ENCODE data around the gene MAGI2.
"Not testable (repeated sequence)": the region's sequence is repeated elsewhere in the genome, so short reads cannot be mapped to it uniquely, and the experiment has no call there.

MAGI2 gene

GRCh38 chr7:78326189-78326588 lies 1127.3 kb downstream of the MAGI2 start:
- Histone ChIP-seq H3K4me2 (ENCODE audit: low read depth, low read length, poor library complexity, severe bottlenecking) (no peak overlapping the region), H3F3A (ENCODE audit: insufficient read depth) (no peaks in the 10 kb centered on the region), H2AFZ (ENCODE audit: low read depth, low read length, severe bottlenecking) (no peak overlapping the region), H3K9ac (ENCODE audit: low read length) (no peak overlapping the region), H4K20me1 (ENCODE audit: low read depth, low read length) (no peaks in the 10 kb centered on the region), H3K27me3 (ENCODE audit: low read length) (no peaks in the 10 kb centered on the region), H3K9me3 (ENCODE audit: insufficient read depth, low read length) (no peaks in the 10 kb centered on the region), H3K4me3 (ENCODE audit: insufficient read depth, low read length, poor library complexity, severe bottlenecking) (no peak overlapping the region), H3K27ac (ENCODE audit: low read depth, low read length) (no peak overlapping the region), H3K79me2 (ENCODE audit: insufficient read depth, low read length) (no peaks in the 10 kb centered on the region), H3K36me3 (ENCODE audit: low read length) (no peaks in the 10 kb centered on the region), H3K9me2 (replicated peaks; ENCODE audit: insufficient read depth, low read length) (no peaks in the 10 kb centered on the region)
- TF ChIP-seq, protein P1, sequence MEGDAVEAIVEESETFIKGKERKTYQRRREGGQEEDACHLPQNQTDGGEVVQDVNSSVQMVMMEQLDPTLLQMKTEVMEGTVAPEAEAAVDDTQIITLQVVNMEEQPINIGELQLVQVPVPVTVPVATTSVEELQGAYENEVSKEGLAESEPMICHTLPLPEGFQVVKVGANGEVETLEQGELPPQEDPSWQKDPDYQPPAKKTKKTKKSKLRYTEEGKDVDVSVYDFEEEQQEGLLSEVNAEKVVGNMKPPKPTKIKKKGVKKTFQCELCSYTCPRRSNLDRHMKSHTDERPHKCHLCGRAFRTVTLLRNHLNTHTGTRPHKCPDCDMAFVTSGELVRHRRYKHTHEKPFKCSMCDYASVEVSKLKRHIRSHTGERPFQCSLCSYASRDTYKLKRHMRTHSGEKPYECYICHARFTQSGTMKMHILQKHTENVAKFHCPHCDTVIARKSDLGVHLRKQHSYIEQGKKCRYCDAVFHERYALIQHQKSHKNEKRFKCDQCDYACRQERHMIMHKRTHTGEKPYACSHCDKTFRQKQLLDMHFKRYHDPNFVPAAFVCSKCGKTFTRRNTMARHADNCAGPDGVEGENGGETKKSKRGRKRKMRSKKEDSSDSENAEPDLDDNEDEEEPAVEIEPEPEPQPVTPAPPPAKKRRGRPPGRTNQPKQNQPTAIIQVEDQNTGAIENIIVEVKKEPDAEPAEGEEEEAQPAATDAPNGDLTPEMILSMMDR (IDR thresholded peaks at IDR 0.05; ENCODE audit: insufficient read depth, low read length, poor library complexity, severe bottlenecking): no peak
- no peak for TF ChIP-seq EZH2phosphoT487 (conservative IDR thresholded peaks at IDR 0.05; ENCODE audit: low read length)

GRCh38 chr7:78323118-78323517 lies 1130.3 kb downstream of the MAGI2 start:
- Histone ChIP-seq H2AFZ (ENCODE audit: low read depth, low read length, severe bottlenecking) (no peak overlapping the region), H3K9me3 (ENCODE audit: insufficient read depth, low read length) (no peaks in the 10 kb centered on the region), H3F3A (ENCODE audit: insufficient read depth) (no peaks in the 10 kb centered on the region), H3K36me3 (ENCODE audit: low read length) (no peaks in the 10 kb centered on the region), H3K9me2 (replicated peaks; ENCODE audit: insufficient read depth, low read length) (no peaks in the 10 kb centered on the region), H3K4me2 (ENCODE audit: low read depth, low read length, poor library complexity, severe bottlenecking) (no peak overlapping the region), H3K4me3 (ENCODE audit: insufficient read depth, low read length, poor library complexity, severe bottlenecking) (no peak overlapping the region), H3K27me3 (ENCODE audit: low read length) (no peaks in the 10 kb centered on the region), H3K27ac (ENCODE audit: low read depth, low read length) (no peak overlapping the region), H3K79me2 (ENCODE audit: insufficient read depth, low read length) (no peaks in the 10 kb centered on the region), H4K20me1 (ENCODE audit: low read depth, low read length) (no peaks in the 10 kb centered on the region), H3K9ac (ENCODE audit: low read length) (no peak overlapping the region)
- TF ChIP-seq EZH2phosphoT487 (conservative IDR thresholded peaks at IDR 0.05; ENCODE audit: low read length): no peak

DNA sequence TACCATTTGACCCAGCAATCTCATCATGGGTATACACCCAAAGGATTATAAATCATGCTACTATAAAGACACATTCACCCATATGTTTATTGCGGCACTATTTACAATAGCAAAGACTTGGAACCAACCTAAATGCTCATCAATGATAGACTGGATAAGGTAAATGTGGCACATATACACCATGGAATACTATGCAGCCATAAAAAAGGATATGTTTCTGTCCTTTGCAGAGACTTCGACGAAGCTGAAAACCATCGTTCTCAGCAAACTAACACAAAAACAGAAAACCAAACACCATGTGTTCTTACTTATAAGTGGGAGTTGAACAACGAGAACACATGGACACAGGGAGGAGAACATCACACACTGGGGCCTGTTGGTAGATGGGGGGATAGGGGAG lies 1131.2 kb downstream of the MAGI2 start:
- H3K36me3 ChIP-seq (ENCODE audit: low read length); H3K27me3 ChIP-seq (ENCODE audit: low read length); H3K4me3 ChIP-seq (ENCODE audit: insufficient read depth, low read length, poor library complexity, severe bottlenecking); H2AFZ ChIP-seq (ENCODE audit: low read depth, low read length, severe bottlenecking); H3K9me2 ChIP-seq (replicated peaks; ENCODE audit: insufficient read depth, low read length); H3K27ac ChIP-seq (ENCODE audit: low read depth, low read length); H3K4me2 ChIP-seq (ENCODE audit: low read depth, low read length, poor library complexity, severe bottlenecking); H3K9ac ChIP-seq (ENCODE audit: low read length); H3K79me2 ChIP-seq (ENCODE audit: insufficient read depth, low read length); H4K20me1 ChIP-seq (ENCODE audit: low read depth, low read length); H3F3A ChIP-seq (ENCODE audit: insufficient read depth); H3K9me3 ChIP-seq (ENCODE audit: insufficient read depth, low read length): not testable (repeated sequence)

- H3K4me3 ChIP-seq (ENCODE audit: insufficient read depth, low read length, poor library complexity, severe bottlenecking): no peak overlapping the region
- no peak overlapping the region for H3K9ac ChIP-seq (ENCODE audit: low read length)
- no peaks in the 10 kb centered on the region for H3K27me3 ChIP-seq (ENCODE audit: low read length)
- H3K9me3 ChIP-seq (ENCODE audit: insufficient read depth, low read length): no peaks in the 10 kb centered on the region
- H3K27ac ChIP-seq (ENCODE audit: low read depth, low read length): no peak overlapping the region
- H4K20me1 ChIP-seq (ENCODE audit: low read depth, low read length): no peaks in the 10 kb centered on the region
- H3K9me2 ChIP-seq (replicated peaks; ENCODE audit: insufficient read depth, low read length): no peaks in the 10 kb centered on the region
- no peak overlapping the region for H3K4me2 ChIP-seq (ENCODE audit: low read depth, low read length, poor library complexity, severe bottlenecking)
- TF ChIP-seq, protein P1 (IDR thresholded peaks at IDR 0.05; ENCODE audit: insufficient read depth, low read length, poor library complexity, severe bottlenecking): no peak
- TF ChIP-seq EZH2phosphoT487 (conservative IDR thresholded peaks at IDR 0.05; ENCODE audit: low read length): no peak
- no peaks in the 10 kb centered on the region for H3K36me3 ChIP-seq (ENCODE audit: low read length)
- H3F3A ChIP-seq (ENCODE audit: insufficient read depth): no peaks in the 10 kb centered on the region
- no peaks in the 10 kb centered on the region for H3K79me2 ChIP-seq (ENCODE audit: insufficient read depth, low read length)
- no peak overlapping the region for H2AFZ ChIP-seq (ENCODE audit: low read depth, low read length, severe bottlenecking)
Observed at GRCh38 chr7:78317371-78317770, 1136.1 kb downstream of the MAGI2 start.
